ENCODE results near the gene PURA. TPM values are rescaled to one million over a fixed set of nuclear protein-coding genes. Genes with fewer than 3 reads are reported as not detected.
A peak's percentile ranks its signal among the peaks of the same experiment; 100 is the strongest.

Gene PURA
- total and polyA plus RNA-seq, 2 of the 4 experiments (the other 2 are of a cell fraction), result 3.8 to 5.6 TPM

DNA sequence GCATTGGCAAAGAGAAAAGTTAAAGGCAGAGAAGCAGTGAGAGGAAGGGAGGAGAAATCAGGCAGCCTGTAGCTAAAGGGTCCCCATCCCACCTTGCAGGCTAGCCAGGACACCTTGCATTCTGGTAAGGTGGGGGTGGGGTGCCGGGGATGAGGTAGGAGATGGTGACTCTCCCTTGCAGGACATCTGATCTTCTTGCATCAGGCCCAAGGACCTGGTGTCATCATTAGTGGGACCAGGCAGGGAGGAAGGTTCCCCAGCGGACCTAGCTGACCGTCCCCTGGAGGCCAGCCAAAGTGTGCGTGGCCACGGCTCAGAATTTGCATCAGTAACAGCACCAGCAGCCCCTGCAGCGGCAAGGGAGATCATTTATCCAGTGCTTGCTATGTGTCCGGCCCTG lies 39.3 kb downstream of the PURA start:
- H3K9me1 ChIP-seq (ENCODE audit: insufficient read depth, low read length), result 0 out of 2 replicates have a peak, but pooled peaks cover 2% of the 10 kb centered on the region
- no peaks in the 10 kb centered on the region for H3K9me3 ChIP-seq (ENCODE audit: control insufficient read depth, insufficient read depth, low read length)
- peak overlapping the region; percentile 25 for H2AK9ac ChIP-seq (replicated peaks; ENCODE audit: low read depth, low read length, poor library complexity)
- peak overlapping the region; percentile 60 for H2AFZ ChIP-seq (replicated peaks; ENCODE audit: low read length, poor library complexity)
- no TSS peak for BruUV-seq (replicated peaks)
- H3K4me1 ChIP-seq (ENCODE audit: control insufficient read depth, insufficient read depth, low read length), result no peaks in the 10 kb centered on the region
- WGBS, 2 experiments (ENCODE audit: extremely low coverage in 2 of 2, insufficient read length in 1 of 2), result 40% methylated on average over 1 of the region's 7 CpGs; no CpG with 5 or more reads in 1 of the 2 experiments
- dilution Hi-C loops (cut with HindIII; ENCODE audit: low sequenced_read_pairs, unreplicated experiment), result no loop called here
- no peaks in the 10 kb centered on the region; the same call in 1 of the 2 replicates for H3K27me3 ChIP-seq (ENCODE audit: control insufficient read depth, insufficient read depth, low read length)
- H3K4ac ChIP-seq (ENCODE audit: low read depth, low read length), result no peak overlapping the region
- H3K9ac ChIP-seq (ENCODE audit: low read depth, low read length), result no peak overlapping the region
- no peak overlapping the region for H3K27ac ChIP-seq (ENCODE audit: insufficient read depth, low read length)
- intact Hi-C loops (cut with micrococcal nuclease), result no loop called here
- no peak overlapping the region for H4K8ac ChIP-seq (ENCODE audit: low read depth in 2 of 2, low read length in 2 of 2)
- no peak overlapping the region for H2BK15ac ChIP-seq (ENCODE audit: low read depth, low read length)
- H3K4me2 ChIP-seq (ENCODE audit: low read depth, low read length), result no peak overlapping the region
- peaks cover 3 to 7% of the 10 kb centered on the region in 2 experiments; a peak in 3 of 4 replicates for H3K79me1 ChIP-seq (ENCODE audit: low read depth in 1 of 2, low read length in 2 of 2)
- H4K20me1 ChIP-seq (ENCODE audit: insufficient read depth, low read length), result no peaks in the 10 kb centered on the region; the same call in none of the 2 replicates
- H3K18ac ChIP-seq (ENCODE audit: low read depth, low read length), result no peak overlapping the region
- no peak overlapping the region for H2AK5ac ChIP-seq (ENCODE audit: low read depth, low read length)
- H3K56ac ChIP-seq (ENCODE audit: extremely low read depth, insufficient read depth, low read length), result no peak overlapping the region
- no peak for DNase-seq
- no peak for ATAC-seq (ENCODE audit: low read depth)
- no peak overlapping the region for H2BK20ac ChIP-seq (ENCODE audit: low read depth, low read length)
- no peak for TF ChIP-seq POLR2A (IDR thresholded peaks at IDR 0.05; ENCODE audit: low read depth, low read length)
- TF ChIP-seq RFX5 (IDR thresholded peaks at IDR 0.05; ENCODE audit: low read depth, low read length), result no peak
- TF ChIP-seq NFE2L2 (IDR thresholded peaks at IDR 0.05; ENCODE audit: low read depth, low read length), result no peak
- no peak for TF ChIP-seq CHD1 (IDR thresholded peaks at IDR 0.05; ENCODE audit: low read depth, low read length)
- no peak for TF ChIP-seq RCOR1 (IDR thresholded peaks at IDR 0.05; ENCODE audit: insufficient replicate concordance, low read length)
- TF ChIP-seq CEBPB (IDR thresholded peaks at IDR 0.05; ENCODE audit: low read depth, low read length), result no peak
- TF ChIP-seq MAFK (IDR thresholded peaks at IDR 0.05; ENCODE audit: low read depth, low read length), result no peak
- TF ChIP-seq MAZ (IDR thresholded peaks at IDR 0.05; ENCODE audit: borderline replicate concordance, low read depth, low read length), result no peak
- no peak for TF ChIP-seq BHLHE40 (IDR thresholded peaks at IDR 0.05; ENCODE audit: low read depth, low read length)
- TF ChIP-seq CTCF (conservative IDR thresholded peaks at IDR 0.05; ENCODE audit: low read depth, low read length), result no peak
- TF ChIP-seq MXI1 (IDR thresholded peaks at IDR 0.05; ENCODE audit: borderline replicate concordance, low read depth, low read length), result no peak
- TF ChIP-seq ELK1 (IDR thresholded peaks at IDR 0.05; ENCODE audit: borderline replicate concordance, low read depth, low read length), result no peak
- TF ChIP-seq FOS (IDR thresholded peaks at IDR 0.05; ENCODE audit: low read depth, low read length), result no peak
- no peak for TF ChIP-seq RAD21 (IDR thresholded peaks at IDR 0.05; ENCODE audit: low read length)
- no peak for TF ChIP-seq SMC3 (IDR thresholded peaks at IDR 0.05; ENCODE audit: low read depth, low read length)
- TF ChIP-seq USF2 (IDR thresholded peaks at IDR 0.05; ENCODE audit: low read depth, low read length), result no peak
- no peak overlapping the region for H3K4me3 ChIP-seq (ENCODE audit: insufficient read depth, low read depth, low read length)
- no peak overlapping the region for H2BK5ac ChIP-seq (ENCODE audit: low read depth, low read length, poor library complexity, severe bottlenecking)
- H4K91ac ChIP-seq (ENCODE audit: insufficient read depth, low read depth, low read length), result no peak overlapping the region
- in situ Hi-C loops (cut with MboI; ENCODE audit: low sequenced_read_pairs), result no loop called here
- CTCF ChIA-PET, result no interaction called here
- no peaks in the 10 kb centered on the region for H3K36me3 ChIP-seq (ENCODE audit: control insufficient read depth, insufficient read depth, low read length)
- no peak overlapping the region for H4K5ac ChIP-seq (ENCODE audit: low read depth, low read length)
- POLR2A ChIA-PET (ENCODE audit: unreplicated experiment), result no interaction called here
- peak overlapping the region; percentile 23; the same call in 1 of the 2 replicates for H3K23ac ChIP-seq (ENCODE audit: low read depth, low read length)
- no peak overlapping the region for H3K14ac ChIP-seq (replicated peaks; ENCODE audit: low read depth, low read length)
- no peak overlapping the region for H2BK120ac ChIP-seq (ENCODE audit: low read depth, low read length)
